HL-60 (cell line): ENCODE data around the gene PLCB1.

ENCODE experiments used
- CTCF ChIP-seq: IDR thresholded peaks from one replicate; pipeline ENCODE4 v1.5.1; 2011; ENCODE audit warnings: low read length, control low read depth, inconsistent platforms; ENCODE audit not compliant: insufficient read depth
- POLR2AphosphoS5 ChIP-seq: IDR thresholded peaks from 2 replicates; pipeline ENCODE4 v1.6.1; 2012; ENCODE audit warnings: low read depth

GRCh38 chr20:8293750-8294149, 161.7 kb downstream of the PLCB1 start:
- TF ChIP-seq POLR2AphosphoS5 (no peak), CTCF (no peak)
